Measurements from ENCODE around the gene PLRG1. TPM values are rescaled to one million over a fixed set of nuclear protein-coding genes. Genes with fewer than 3 reads are reported as not detected.
A peak's percentile ranks its signal among the peaks of the same experiment; 100 is the strongest.

PLRG1 gene
- total RNA-seq, 1 donor from 2014 or later: 55.5 TPM

GRCh38 chr4:154517591-154517990, 32.6 kb downstream of the PLRG1 start:
- no peak for DNase-seq

GRCh38 chr4:154516318-154517029, 33.7 kb downstream of the PLRG1 start:
- DNase-seq: peak; percentile 28

GRCh38 chr4:154511981-154512380, 38.2 kb downstream of the PLRG1 start:
- no peak for DNase-seq

- no peak for DNase-seq
Observed at GRCh38 chr4:154511548-154511947, 38.7 kb downstream of the PLRG1 start.

- DNase-seq: peak; percentile 10
Observed at GRCh38 chr4:154507156-154507555, 43.0 kb downstream of the PLRG1 start.

- DNase-seq: peak; percentile 76
Observed at GRCh38 chr4:154506253-154506652, 43.9 kb downstream of the PLRG1 start.

GRCh38 chr4:154503598-154503997, 46.6 kb downstream of the PLRG1 start:
- DNase-seq: no peak

GRCh38 chr4:154502111-154502510, 48.1 kb downstream of the PLRG1 start:
- DNase-seq: no peak

- peak; percentile 45 for DNase-seq
Observed at GRCh38 chr4:154497889-154498288, 52.3 kb downstream of the PLRG1 start.

GRCh38 chr4:154495867-154496266, 54.3 kb downstream of the PLRG1 start:
- no peak for DNase-seq

- DNase-seq: no peak
Observed at GRCh38 chr4:154492288-154492687, 57.9 kb downstream of the PLRG1 start.

- peak; percentile 54 for DNase-seq
Observed at GRCh38 chr4:154491341-154492271, 58.6 kb downstream of the PLRG1 start, which contains the start of gene DCHS2. Gene DCHS2, minus strand, starts transcription at chr4:154491799. Its CDS starts 444 bp downstream, at chr4:154491355.

GRCh38 chr4:154490583-154491340, 59.4 kb downstream of the PLRG1 start:
- DNase-seq: no peak

GRCh38 chr4:154490234-154490582, 60.0 kb downstream of the PLRG1 start:
- DNase-seq: peak; percentile 21

GRCh38 chr4:154489558-154490233, 60.5 kb downstream of the PLRG1 start:
- no peak for DNase-seq

- no peak for DNase-seq
Observed at GRCh38 chr4:154487145-154487544, 63.1 kb downstream of the PLRG1 start.

- no peak for DNase-seq
Observed at GRCh38 chr4:154485127-154485773, 65.0 kb downstream of the PLRG1 start.
